Type B pancreatic cell (in vitro differentiated cells): ENCODE results near the gene EPB41L1. TPM values are rescaled to one million over a fixed set of nuclear protein-coding genes. Genes with fewer than 3 reads are reported as not detected.

Experiments
- DNase-seq: peaks from one replicate; pipeline ENCODE4 v3.0.0; 2021; ENCODE audit warnings: mixed read lengths; ENCODE audit not compliant: unreplicated experiment; ENCODE audit errors: extremely low spot score
- H3K27ac Mint-ChIP-seq: 2 replicates; pipeline ENCODE4 v1.8.0; 2021; ENCODE audit warnings: mild to moderate bottlenecking, mixed read lengths
- H3K27me3 Mint-ChIP-seq: 2 replicates; pipeline ENCODE4 v1.8.0; 2021; ENCODE audit warnings: mixed read lengths
- H3K36me3 Mint-ChIP-seq: 2 replicates; pipeline ENCODE4 v1.8.0; 2021; ENCODE audit warnings: mixed read lengths
- H3K4me1 Mint-ChIP-seq: one replicate; pipeline ENCODE4 v1.8.0; 2021; ENCODE audit warnings: mixed read lengths; ENCODE audit not compliant: unreplicated experiment
- H3K4me3 Mint-ChIP-seq: 2 replicates; pipeline ENCODE4 v1.8.0; 2021; ENCODE audit warnings: mild to moderate bottlenecking, mixed read lengths
- H3K9me3 Mint-ChIP-seq: 2 replicates; pipeline ENCODE4 v1.8.0; 2021; ENCODE audit warnings: mixed read lengths
- CTCF ChIP-seq: fragments of 200-600 bp; sonication (generic); conservative IDR thresholded peaks from 2 replicates; pipeline ENCODE4 v1.5.0; 2021; ENCODE audit warnings: antibody characterized with exemption, mild to moderate bottlenecking
- total RNA-seq: library from RNA; stranded (reverse); gene quantifications from 2 replicates; pipeline ENCODE4 v1.2.1, GENCODE V29; 2021; ENCODE audit warnings: low replicate concordance

EPB41L1 gene
- total RNA-seq, 1 donor from 2014 or later, result 68.1 TPM

GRCh38 chr20:36196676-36197075, 42.1 kb downstream of the EPB41L1 start:
- H3K36me3 Mint-ChIP-seq, result no peaks in the 10 kb centered on the region
- H3K9me3 Mint-ChIP-seq, result no peaks in the 10 kb centered on the region
- no peaks in the 10 kb centered on the region for H3K27me3 Mint-ChIP-seq
- no peak for TF ChIP-seq CTCF
- DNase-seq, result no peak
- no peaks in the 10 kb centered on the region for H3K4me1 Mint-ChIP-seq
- no peak overlapping the region for H3K27ac Mint-ChIP-seq
- H3K4me3 Mint-ChIP-seq, result no peak overlapping the region

DNA sequence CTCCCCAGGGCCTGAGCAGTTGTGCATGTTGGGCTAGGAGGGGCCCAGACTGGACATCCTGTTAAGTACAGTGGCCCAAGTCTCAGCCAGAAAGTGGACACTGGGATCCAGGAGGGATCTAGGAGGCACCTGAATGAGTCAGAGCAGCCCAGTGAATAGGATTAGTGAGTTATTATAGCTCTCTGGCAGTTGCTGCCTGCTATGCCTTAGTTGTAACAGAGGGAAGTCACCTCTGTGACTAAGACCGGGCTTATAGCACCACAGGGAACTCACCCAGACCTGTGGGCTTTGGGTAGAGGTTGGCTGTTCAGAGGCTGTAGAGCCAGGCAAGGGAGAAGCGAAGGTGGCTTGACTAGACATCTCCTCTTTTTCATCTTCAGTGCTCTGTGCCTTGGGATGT, 42.7 kb downstream of the EPB41L1 start:
- no peak for TF ChIP-seq CTCF
- Mint-ChIP-seq H3K27ac (no peak overlapping the region), H3K4me1 (no peaks in the 10 kb centered on the region), H3K4me3 (no peak overlapping the region), H3K27me3 (no peaks in the 10 kb centered on the region), H3K36me3 (no peaks in the 10 kb centered on the region), H3K9me3 (no peaks in the 10 kb centered on the region)
- no peak for DNase-seq

DNA sequence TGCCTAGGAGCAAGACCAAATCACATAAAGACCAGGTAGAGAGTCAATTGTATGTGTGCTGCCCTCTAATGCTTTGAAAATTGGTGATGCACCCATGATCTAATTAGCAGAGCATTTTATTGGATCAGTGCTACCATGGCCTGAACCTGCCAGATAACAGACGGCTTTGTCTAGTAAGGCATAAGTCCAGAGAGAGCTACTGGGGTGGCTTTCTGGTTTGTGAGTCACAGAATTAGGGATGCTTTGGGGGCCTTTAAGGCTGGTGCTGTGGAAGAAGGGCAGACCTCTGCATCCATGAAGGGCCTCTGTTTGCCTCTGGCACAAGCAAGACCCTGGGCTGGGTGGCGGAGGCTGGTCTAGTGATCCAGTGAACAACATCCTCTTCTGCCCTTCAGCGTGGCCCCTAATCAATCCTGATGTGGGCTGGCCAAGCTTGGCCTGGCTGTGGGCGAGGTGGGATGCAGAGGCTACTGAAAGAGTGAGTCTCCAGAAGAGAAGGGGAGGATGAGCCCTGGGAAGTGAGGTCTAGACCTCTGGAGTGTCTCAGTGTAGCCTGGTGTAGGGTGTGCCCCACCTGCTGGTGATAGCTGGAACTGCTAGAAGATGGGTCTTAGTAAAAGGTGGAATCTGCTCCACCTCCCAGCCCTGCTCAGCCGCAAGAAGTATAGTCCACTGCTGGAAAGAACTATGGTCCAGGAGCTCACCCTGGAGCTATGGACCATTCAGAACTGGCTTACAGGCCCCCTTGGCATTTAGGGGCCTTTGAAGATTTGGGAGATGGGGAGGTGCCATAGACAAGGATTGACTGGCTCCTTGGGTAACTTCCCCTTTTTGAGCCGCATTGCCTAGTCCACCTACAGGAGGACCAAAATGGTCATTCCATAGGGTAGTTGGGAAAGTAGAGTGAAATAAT, 45.1 kb downstream of the EPB41L1 start:
- Mint-ChIP-seq H3K27me3 (no peaks in the 10 kb centered on the region), H3K27ac (peak overlapping the region; percentile 8), H3K36me3 (no peaks in the 10 kb centered on the region), H3K9me3 (no peaks in the 10 kb centered on the region), H3K4me1 (peaks cover 4% of the 10 kb centered on the region), H3K4me3 (no peak overlapping the region)
- peak; percentile 94 for TF ChIP-seq CTCF
- DNase-seq, result peak; percentile 82

GRCh38 chr20:36200451-36200850, 45.9 kb downstream of the EPB41L1 start:
- H3K9me3 Mint-ChIP-seq, result no peaks in the 10 kb centered on the region
- H3K4me3 Mint-ChIP-seq, result no peak overlapping the region
- no peak for DNase-seq
- H3K4me1 Mint-ChIP-seq, result peaks cover 4% of the 10 kb centered on the region
- no peaks in the 10 kb centered on the region for H3K36me3 Mint-ChIP-seq
- no peak overlapping the region for H3K27ac Mint-ChIP-seq
- no peak for TF ChIP-seq CTCF
- no peaks in the 10 kb centered on the region for H3K27me3 Mint-ChIP-seq

- H3K27ac Mint-ChIP-seq, result no peak overlapping the region
- no peak for DNase-seq
- no peak for TF ChIP-seq CTCF
- H3K27me3 Mint-ChIP-seq, result no peaks in the 10 kb centered on the region
- peaks cover 3% of the 10 kb centered on the region for H3K36me3 Mint-ChIP-seq
- no peak overlapping the region for H3K4me3 Mint-ChIP-seq
- peaks cover 4% of the 10 kb centered on the region for H3K4me1 Mint-ChIP-seq
- H3K9me3 Mint-ChIP-seq, result no peaks in the 10 kb centered on the region
Measured at GRCh38 chr20:36201198-36201597, 46.7 kb downstream of the EPB41L1 start.
